K562 (cell line): ENCODE measurements around the gene MACROD2.

Experiments used
- PHF8 ChIP-seq: fragments of 200-600 bp; sonication (generic); IDR thresholded peaks from 2 replicates; pipeline ENCODE4 v1.6.1; 2012; ENCODE audit warnings: mixed run types, mild to moderate bottlenecking, inconsistent platforms, low read length, moderate library complexity, borderline replicate concordance
- ZNF785 ChIP-seq: fragments of 250-450 bp; sonication (Bioruptor Pico); IDR thresholded peaks from 2 replicates; pipeline ENCODE4 v1.4.0; 2020; ENCODE audit warnings: mild to moderate bottlenecking
- ZZZ3 ChIP-seq: fragments of 450-650 bp; IDR thresholded peaks from 2 replicates; pipeline ENCODE4 v1.6.1; 2016; ENCODE audit warnings: antibody characterized with exemption, mild to moderate bottlenecking, moderate library complexity

DNA sequence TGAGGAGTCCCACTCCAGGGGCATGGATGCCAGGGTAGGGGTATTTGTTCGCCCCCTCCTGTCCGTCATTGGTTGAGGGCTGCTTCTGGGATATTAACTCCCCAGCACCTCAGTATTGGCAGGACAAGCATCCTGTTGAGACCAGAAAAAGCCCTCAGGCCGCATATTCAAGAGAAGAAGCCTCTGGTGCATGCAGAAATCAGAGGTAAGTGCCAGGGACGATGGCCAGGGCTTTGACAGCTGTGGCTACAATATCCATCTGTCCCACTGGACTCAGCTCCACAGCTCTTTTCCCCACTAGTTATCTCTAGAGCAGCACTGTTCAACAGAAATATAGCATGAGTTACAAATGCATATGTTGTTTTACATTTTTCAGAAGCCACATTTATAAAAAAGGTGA is 1926.6 kb downstream of the MACROD2 start:
- TF ChIP-seq ZZZ3 (no peak), ZNF785 (CRISPR knock-in tag) (no peak), PHF8 (no peak)
